Astrocyte (in vitro differentiated cells and primary cell): ENCODE results near the gene STOML1.

Experiments
- EZH2 ChIP-seq: IDR thresholded peaks from 2 replicates; pipeline ENCODE4 v1.6.1; 2012; ENCODE audit warnings: mild to moderate bottlenecking, low read length, inconsistent platforms; ENCODE audit not compliant: insufficient read depth
- TF ChIP-seq, protein P1 (sequence below): IDR thresholded peaks from 2 replicates; pipeline ENCODE4 v1.5.1; 2011; ENCODE audit warnings: low read depth, mild to moderate bottlenecking, inconsistent platforms, low read length, moderate library complexity; ENCODE audit not compliant: insufficient read depth

DNA sequence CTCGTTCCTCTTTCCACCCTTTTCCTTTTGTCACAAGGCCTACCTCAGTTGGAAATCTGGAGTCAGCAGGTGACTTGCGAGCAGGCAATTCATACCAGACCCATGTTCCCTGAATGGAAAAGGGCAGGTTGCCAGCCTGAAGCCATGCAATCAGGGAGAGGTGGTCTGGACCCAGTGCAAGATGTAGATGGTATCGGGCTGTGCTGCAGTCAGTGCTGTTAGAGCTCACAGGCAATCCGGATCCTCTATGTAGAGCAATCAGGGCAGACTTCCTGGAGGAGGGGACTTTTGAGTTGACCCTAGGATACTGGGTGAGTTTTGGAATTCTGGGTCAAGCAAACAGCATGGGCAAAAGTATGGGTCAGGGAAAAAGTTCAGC lies 47.0 kb downstream of the STOML1 start:
- TF ChIP-seq, protein P1, sequence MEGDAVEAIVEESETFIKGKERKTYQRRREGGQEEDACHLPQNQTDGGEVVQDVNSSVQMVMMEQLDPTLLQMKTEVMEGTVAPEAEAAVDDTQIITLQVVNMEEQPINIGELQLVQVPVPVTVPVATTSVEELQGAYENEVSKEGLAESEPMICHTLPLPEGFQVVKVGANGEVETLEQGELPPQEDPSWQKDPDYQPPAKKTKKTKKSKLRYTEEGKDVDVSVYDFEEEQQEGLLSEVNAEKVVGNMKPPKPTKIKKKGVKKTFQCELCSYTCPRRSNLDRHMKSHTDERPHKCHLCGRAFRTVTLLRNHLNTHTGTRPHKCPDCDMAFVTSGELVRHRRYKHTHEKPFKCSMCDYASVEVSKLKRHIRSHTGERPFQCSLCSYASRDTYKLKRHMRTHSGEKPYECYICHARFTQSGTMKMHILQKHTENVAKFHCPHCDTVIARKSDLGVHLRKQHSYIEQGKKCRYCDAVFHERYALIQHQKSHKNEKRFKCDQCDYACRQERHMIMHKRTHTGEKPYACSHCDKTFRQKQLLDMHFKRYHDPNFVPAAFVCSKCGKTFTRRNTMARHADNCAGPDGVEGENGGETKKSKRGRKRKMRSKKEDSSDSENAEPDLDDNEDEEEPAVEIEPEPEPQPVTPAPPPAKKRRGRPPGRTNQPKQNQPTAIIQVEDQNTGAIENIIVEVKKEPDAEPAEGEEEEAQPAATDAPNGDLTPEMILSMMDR: no peak
- no peak for TF ChIP-seq EZH2
